Measurements from ENCODE around the gene KRTAP19-5.

The KRTAP19-5 gene

DNA sequence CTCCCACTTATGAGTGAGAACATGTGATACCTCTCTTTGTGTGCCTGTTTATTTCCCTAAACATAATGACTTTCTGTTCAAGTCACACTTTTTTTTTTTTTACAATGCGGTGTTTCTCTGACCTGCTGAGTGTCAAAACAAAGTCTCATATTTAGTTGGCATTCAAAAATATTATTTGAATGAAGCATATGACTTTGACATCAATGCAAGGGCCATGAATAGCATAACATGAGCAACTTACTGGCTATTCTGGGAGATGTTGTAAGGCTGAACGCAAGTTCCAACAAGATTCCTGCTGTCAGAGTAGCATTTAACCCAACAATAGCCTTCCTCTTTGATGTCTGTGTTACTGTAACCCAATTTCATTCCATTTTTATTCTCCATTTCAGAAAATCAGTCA is 19.8 kb downstream of the KRTAP19-5 start:
- Histone ChIP-seq H3K9ac (ENCODE audit: low read length) (no peak overlapping the region), H3K27me3 (ENCODE audit: low read length) (no peaks in the 10 kb centered on the region), H4K20me1 (ENCODE audit: low read depth, low read length) (no peaks in the 10 kb centered on the region), H3K4me3 (ENCODE audit: insufficient read depth, low read length, poor library complexity, severe bottlenecking) (no peak overlapping the region), H3K9me3 (ENCODE audit: insufficient read depth, low read length) (peaks cover 2% of the 10 kb centered on the region; the same call in 1 of the 2 replicates), H3F3A (ENCODE audit: insufficient read depth) (no peaks in the 10 kb centered on the region), H3K79me2 (ENCODE audit: insufficient read depth, low read length) (no peaks in the 10 kb centered on the region), H2AFZ (ENCODE audit: low read depth, low read length, severe bottlenecking) (no peak overlapping the region), H3K4me2 (ENCODE audit: low read depth, low read length, poor library complexity, severe bottlenecking) (no peak overlapping the region), H3K27ac (ENCODE audit: low read depth, low read length) (no peak overlapping the region), H3K36me3 (ENCODE audit: low read length) (no peaks in the 10 kb centered on the region), H3K9me2 (replicated peaks; ENCODE audit: insufficient read depth, low read length) (no peaks in the 10 kb centered on the region)
- TF ChIP-seq EZH2phosphoT487 (conservative IDR thresholded peaks at IDR 0.05; ENCODE audit: low read length), result no peak
- TF ChIP-seq, protein P1, sequence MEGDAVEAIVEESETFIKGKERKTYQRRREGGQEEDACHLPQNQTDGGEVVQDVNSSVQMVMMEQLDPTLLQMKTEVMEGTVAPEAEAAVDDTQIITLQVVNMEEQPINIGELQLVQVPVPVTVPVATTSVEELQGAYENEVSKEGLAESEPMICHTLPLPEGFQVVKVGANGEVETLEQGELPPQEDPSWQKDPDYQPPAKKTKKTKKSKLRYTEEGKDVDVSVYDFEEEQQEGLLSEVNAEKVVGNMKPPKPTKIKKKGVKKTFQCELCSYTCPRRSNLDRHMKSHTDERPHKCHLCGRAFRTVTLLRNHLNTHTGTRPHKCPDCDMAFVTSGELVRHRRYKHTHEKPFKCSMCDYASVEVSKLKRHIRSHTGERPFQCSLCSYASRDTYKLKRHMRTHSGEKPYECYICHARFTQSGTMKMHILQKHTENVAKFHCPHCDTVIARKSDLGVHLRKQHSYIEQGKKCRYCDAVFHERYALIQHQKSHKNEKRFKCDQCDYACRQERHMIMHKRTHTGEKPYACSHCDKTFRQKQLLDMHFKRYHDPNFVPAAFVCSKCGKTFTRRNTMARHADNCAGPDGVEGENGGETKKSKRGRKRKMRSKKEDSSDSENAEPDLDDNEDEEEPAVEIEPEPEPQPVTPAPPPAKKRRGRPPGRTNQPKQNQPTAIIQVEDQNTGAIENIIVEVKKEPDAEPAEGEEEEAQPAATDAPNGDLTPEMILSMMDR (IDR thresholded peaks at IDR 0.05; ENCODE audit: insufficient read depth, low read length, poor library complexity, severe bottlenecking), result no peak

DNA sequence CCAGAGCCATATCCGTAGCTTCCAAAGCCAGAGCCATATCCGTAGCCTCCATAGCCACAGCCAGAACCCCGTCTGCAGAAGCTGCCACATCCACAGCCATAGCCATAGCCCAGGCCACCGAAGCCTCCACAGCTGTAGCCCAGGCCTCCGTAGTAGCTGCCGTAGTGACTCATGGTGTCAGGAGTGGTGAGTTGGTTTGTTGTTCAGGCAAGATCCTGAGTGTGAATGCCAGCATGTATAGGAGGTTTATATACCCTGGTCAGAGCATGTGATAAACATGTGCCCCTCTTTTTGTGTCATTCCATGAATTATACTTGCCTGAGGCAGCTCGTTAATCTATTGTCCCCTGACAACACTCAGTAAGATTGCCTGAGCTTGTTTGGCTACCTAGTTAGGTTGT is 21.8 kb downstream of the KRTAP19-5 start, which contains the start of gene KRTAP19-1:
TSS of gene KRTAP19-1 (minus strand) at position 223 of the 400 bp plus-strand sequence. CDS start at position 173, 50 bp downstream.
- TF ChIP-seq EZH2phosphoT487 (conservative IDR thresholded peaks at IDR 0.05; ENCODE audit: low read length), result no peak
- TF ChIP-seq, protein P1 (IDR thresholded peaks at IDR 0.05; ENCODE audit: insufficient read depth, low read length, poor library complexity, severe bottlenecking), result no peak
- H4K20me1 ChIP-seq (ENCODE audit: low read depth, low read length), result no peaks in the 10 kb centered on the region
- H3K9ac ChIP-seq (ENCODE audit: low read length), result no peak within 1 kb of the TSS
- no peaks in the 10 kb centered on the region for H3K36me3 ChIP-seq (ENCODE audit: low read length)
- H2AFZ ChIP-seq (ENCODE audit: low read depth, low read length, severe bottlenecking), result no peak within 1 kb of the TSS
- H3K4me3 ChIP-seq (ENCODE audit: insufficient read depth, low read length, poor library complexity, severe bottlenecking), result no peak within 1 kb of the TSS
- H3K4me2 ChIP-seq (ENCODE audit: low read depth, low read length, poor library complexity, severe bottlenecking), result no peak within 1 kb of the TSS
- H3F3A ChIP-seq (ENCODE audit: insufficient read depth), result no peaks in the 10 kb centered on the region
- H3K27ac ChIP-seq (ENCODE audit: low read depth, low read length), result no peak within 1 kb of the TSS
- no peaks in the 10 kb centered on the region for H3K27me3 ChIP-seq (ENCODE audit: low read length)
- H3K79me2 ChIP-seq (ENCODE audit: insufficient read depth, low read length), result no peaks in the 10 kb centered on the region
- no peaks in the 10 kb centered on the region for H3K9me2 ChIP-seq (replicated peaks; ENCODE audit: insufficient read depth, low read length)
- no peaks in the 10 kb centered on the region for H3K9me3 ChIP-seq (ENCODE audit: insufficient read depth, low read length)

DNA sequence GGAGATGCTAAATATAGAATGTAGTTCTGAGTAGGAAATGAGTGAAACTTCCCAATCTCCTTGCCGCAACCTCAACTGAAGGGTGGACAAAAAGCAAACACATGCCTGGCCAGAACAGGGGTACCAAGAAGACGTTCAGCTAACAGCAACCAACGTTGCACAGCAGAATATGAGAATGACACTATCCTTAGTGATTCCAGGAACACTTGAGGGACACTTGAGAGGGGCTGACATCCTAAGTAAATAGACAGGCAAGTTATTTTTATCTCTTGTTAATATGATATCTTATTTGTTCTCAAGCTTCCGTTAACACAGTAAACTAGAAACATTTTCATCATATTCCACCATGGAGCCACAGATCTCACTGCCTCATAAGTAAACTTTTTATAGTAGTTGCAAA is 22.7 kb downstream of the KRTAP19-5 start:
- no peak overlapping the region for H3K4me3 ChIP-seq (ENCODE audit: insufficient read depth, low read length, poor library complexity, severe bottlenecking)
- no peak overlapping the region for H3K27ac ChIP-seq (ENCODE audit: low read depth, low read length)
- no peak for TF ChIP-seq EZH2phosphoT487 (conservative IDR thresholded peaks at IDR 0.05; ENCODE audit: low read length)
- TF ChIP-seq, protein P1 (IDR thresholded peaks at IDR 0.05; ENCODE audit: insufficient read depth, low read length, poor library complexity, severe bottlenecking), result no peak
- no peaks in the 10 kb centered on the region for H3K36me3 ChIP-seq (ENCODE audit: low read length)
- no peak overlapping the region for H2AFZ ChIP-seq (ENCODE audit: low read depth, low read length, severe bottlenecking)
- no peaks in the 10 kb centered on the region for H3K79me2 ChIP-seq (ENCODE audit: insufficient read depth, low read length)
- H3K9ac ChIP-seq (ENCODE audit: low read length), result no peak overlapping the region
- no peaks in the 10 kb centered on the region for H3K9me2 ChIP-seq (replicated peaks; ENCODE audit: insufficient read depth, low read length)
- no peaks in the 10 kb centered on the region for H3K27me3 ChIP-seq (ENCODE audit: low read length)
- H3K4me2 ChIP-seq (ENCODE audit: low read depth, low read length, poor library complexity, severe bottlenecking), result no peak overlapping the region
- no peaks in the 10 kb centered on the region for H3F3A ChIP-seq (ENCODE audit: insufficient read depth)
- H3K9me3 ChIP-seq (ENCODE audit: insufficient read depth, low read length), result no peaks in the 10 kb centered on the region
- no peaks in the 10 kb centered on the region for H4K20me1 ChIP-seq (ENCODE audit: low read depth, low read length)
